Sigmoid colon (tissue), 4 donors: Measurements from ENCODE around the gene COA6.

ENCODE experiments used
- POLR2AphosphoS5 ChIP-seq, 4 donors: sonication (generic); formaldehyde crosslinking; IDR thresholded peaks; one replicate each; pipeline ENCODE4 v1.6.1; 2017; ENCODE audit warnings: antibody characterized with exemption in 4 of 4
- TF ChIP-seq, protein P1 (sequence below), 4 experiments: fragments of 450-650 bp in 3 of 4; fragments of 200-600 bp in 1 of 4; IDR thresholded peaks; one replicate each; pipeline ENCODE4 v1.5.1; 2016 to 2019; ENCODE audit warnings: antibody characterized with exemption in 4 of 4, mild to moderate bottlenecking in 3 of 4, moderate library complexity in 2 of 4

DNA sequence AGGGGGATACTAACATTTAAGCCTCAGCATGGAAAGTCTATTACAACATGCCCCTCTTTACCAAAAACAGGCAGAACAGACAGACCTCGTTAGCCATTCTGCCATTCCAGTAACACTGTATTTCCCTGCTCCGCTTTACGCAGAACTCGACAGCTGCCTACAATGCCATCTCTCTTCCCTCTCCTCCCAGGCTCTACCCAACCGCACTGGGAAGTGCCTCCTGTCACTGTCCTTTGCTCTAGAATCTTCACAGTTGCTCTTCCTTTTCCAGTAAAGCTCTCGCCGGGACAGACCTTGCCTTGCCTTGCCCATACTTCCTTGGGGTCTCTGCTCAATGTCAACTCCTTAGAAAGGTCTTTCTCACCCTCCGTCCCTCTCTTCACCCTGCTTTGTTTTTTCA is 22.8 kb downstream of the COA6 start:
- TF ChIP-seq, protein P1, sequence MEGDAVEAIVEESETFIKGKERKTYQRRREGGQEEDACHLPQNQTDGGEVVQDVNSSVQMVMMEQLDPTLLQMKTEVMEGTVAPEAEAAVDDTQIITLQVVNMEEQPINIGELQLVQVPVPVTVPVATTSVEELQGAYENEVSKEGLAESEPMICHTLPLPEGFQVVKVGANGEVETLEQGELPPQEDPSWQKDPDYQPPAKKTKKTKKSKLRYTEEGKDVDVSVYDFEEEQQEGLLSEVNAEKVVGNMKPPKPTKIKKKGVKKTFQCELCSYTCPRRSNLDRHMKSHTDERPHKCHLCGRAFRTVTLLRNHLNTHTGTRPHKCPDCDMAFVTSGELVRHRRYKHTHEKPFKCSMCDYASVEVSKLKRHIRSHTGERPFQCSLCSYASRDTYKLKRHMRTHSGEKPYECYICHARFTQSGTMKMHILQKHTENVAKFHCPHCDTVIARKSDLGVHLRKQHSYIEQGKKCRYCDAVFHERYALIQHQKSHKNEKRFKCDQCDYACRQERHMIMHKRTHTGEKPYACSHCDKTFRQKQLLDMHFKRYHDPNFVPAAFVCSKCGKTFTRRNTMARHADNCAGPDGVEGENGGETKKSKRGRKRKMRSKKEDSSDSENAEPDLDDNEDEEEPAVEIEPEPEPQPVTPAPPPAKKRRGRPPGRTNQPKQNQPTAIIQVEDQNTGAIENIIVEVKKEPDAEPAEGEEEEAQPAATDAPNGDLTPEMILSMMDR (IDR thresholded peaks at IDR 0.05) = no peak
- TF ChIP-seq POLR2AphosphoS5 (IDR thresholded peaks at IDR 0.05) = no peak
